Testis (tissue), 2 donors: Measurements from ENCODE around the gene WWP2.
"Not testable (repeated sequence)": the region's sequence is repeated elsewhere in the genome, so short reads cannot be mapped to it uniquely, and the experiment has no call there.

Experiments
- POLR2A ChIP-seq: fragments of 450-650 bp; IDR thresholded peaks from one replicate; pipeline ENCODE4 v1.6.1; 2017; ENCODE audit warnings: antibody characterized with exemption, mild to moderate bottlenecking, moderate library complexity
- TF ChIP-seq, protein P1 (sequence below), 3 experiments: fragments of 450-650 bp in 2 of 3; fragments of 200-600 bp in 1 of 3; sonication (generic) in 1 of 3; IDR thresholded peaks; one replicate each; pipeline ENCODE4 v1.5.1; 2016 to 2019; ENCODE audit warnings: antibody characterized with exemption in 3 of 3, mild to moderate bottlenecking in 2 of 3, moderate library complexity in 1 of 3

DNA sequence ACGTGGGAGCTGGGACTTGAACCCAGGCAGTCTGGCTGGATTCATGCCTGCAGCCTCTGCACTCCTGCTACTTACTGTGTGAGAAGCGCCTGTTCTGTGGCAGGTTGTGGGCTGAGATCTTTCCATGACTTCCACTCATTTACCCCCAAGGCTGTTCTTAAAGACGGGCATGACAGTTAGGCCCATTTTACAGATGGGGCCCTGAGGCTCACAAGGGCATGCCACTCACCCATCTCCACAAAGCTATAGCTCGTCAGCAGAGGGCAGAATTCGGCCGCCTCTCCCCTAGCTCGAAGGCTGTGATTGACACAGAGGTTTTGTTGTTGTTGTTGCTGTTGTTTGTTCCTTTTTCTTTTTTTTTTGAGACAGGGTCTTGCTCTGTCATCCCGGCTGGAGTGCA is 210.8 kb downstream of the WWP2 start:
- TF ChIP-seq, protein P1, sequence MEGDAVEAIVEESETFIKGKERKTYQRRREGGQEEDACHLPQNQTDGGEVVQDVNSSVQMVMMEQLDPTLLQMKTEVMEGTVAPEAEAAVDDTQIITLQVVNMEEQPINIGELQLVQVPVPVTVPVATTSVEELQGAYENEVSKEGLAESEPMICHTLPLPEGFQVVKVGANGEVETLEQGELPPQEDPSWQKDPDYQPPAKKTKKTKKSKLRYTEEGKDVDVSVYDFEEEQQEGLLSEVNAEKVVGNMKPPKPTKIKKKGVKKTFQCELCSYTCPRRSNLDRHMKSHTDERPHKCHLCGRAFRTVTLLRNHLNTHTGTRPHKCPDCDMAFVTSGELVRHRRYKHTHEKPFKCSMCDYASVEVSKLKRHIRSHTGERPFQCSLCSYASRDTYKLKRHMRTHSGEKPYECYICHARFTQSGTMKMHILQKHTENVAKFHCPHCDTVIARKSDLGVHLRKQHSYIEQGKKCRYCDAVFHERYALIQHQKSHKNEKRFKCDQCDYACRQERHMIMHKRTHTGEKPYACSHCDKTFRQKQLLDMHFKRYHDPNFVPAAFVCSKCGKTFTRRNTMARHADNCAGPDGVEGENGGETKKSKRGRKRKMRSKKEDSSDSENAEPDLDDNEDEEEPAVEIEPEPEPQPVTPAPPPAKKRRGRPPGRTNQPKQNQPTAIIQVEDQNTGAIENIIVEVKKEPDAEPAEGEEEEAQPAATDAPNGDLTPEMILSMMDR (IDR thresholded peaks at IDR 0.05), result not testable (repeated sequence)
- not testable (repeated sequence) for TF ChIP-seq POLR2A
